Activated T-cell treated with anti-CD3 and anti-CD28 coated beads, Interleukin-2, amount 50 U/mL, for 24 hours (primary cell): ENCODE results near the gene RASA3.

Source experiments
- DNase-seq: peaks from one replicate; pipeline ENCODE4 v3.0.0-alpha.2; 2020
- H3K27ac Mint-ChIP-seq: 2 replicates; pipeline ENCODE4 v1.8.0; 2020; ENCODE audit warnings: mild to moderate bottlenecking, mixed read lengths
- H3K27me3 Mint-ChIP-seq: 2 replicates; pipeline ENCODE4 v1.8.0; 2020; ENCODE audit warnings: mixed read lengths
- H3K36me3 Mint-ChIP-seq: 2 replicates; pipeline ENCODE4 v1.8.0; 2020; ENCODE audit warnings: low read depth, mixed read lengths
- H3K4me1 Mint-ChIP-seq: 2 replicates; pipeline ENCODE4 v1.8.0; 2020; ENCODE audit warnings: low read depth, mixed read lengths
- H3K4me3 Mint-ChIP-seq: 2 replicates; pipeline ENCODE4 v1.8.0; 2020; ENCODE audit warnings: mild to moderate bottlenecking, moderate library complexity, mixed read lengths
- H3K9me3 Mint-ChIP-seq: 2 replicates; pipeline ENCODE4 v1.8.0; 2020; ENCODE audit warnings: mixed read lengths

RASA3 gene

DNA sequence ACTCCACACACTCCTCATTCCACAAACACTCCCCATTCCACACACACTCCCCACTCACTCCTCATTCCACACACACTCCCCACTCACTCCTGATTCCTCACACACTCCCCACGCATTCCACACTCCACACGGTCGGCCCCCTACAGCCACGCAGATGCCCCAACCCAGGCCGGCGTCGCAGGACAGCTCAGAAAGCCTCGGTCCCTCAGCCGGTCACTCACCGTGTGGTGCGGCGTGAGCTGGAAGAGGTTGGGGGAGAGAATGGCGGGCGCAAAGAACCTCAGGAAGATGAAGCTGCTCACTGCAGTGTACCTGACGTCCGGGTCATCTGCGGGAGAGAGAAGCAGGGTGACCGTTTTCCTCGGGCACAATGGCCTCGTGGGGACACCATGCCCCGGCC, 119.5 kb downstream of the RASA3 start:
- no peaks in the 10 kb centered on the region for H3K27me3 Mint-ChIP-seq
- H3K36me3 Mint-ChIP-seq = peaks cover 48% of the 10 kb centered on the region
- H3K9me3 Mint-ChIP-seq = no peaks in the 10 kb centered on the region
- peaks cover 19% of the 10 kb centered on the region for H3K4me1 Mint-ChIP-seq
- no peak overlapping the region for H3K27ac Mint-ChIP-seq
- no peak for DNase-seq
- no peak overlapping the region for H3K4me3 Mint-ChIP-seq

- Mint-ChIP-seq H3K4me3 (no peak overlapping the region), H3K27me3 (no peaks in the 10 kb centered on the region), H3K27ac (no peak overlapping the region), H3K4me1 (peaks cover 19% of the 10 kb centered on the region), H3K9me3 (no peaks in the 10 kb centered on the region), H3K36me3 (peaks cover 44% of the 10 kb centered on the region)
- DNase-seq = no peak
Observed at GRCh38 chr13:114012141-114012540, 120.3 kb downstream of the RASA3 start.

- H3K4me1 Mint-ChIP-seq = peaks cover 12% of the 10 kb centered on the region
- peak overlapping the region; percentile 48 for H3K27ac Mint-ChIP-seq
- H3K9me3 Mint-ChIP-seq = no peaks in the 10 kb centered on the region
- DNase-seq = no peak
- H3K4me3 Mint-ChIP-seq = no peak overlapping the region
- H3K36me3 Mint-ChIP-seq = peaks cover 34% of the 10 kb centered on the region
- H3K27me3 Mint-ChIP-seq = no peaks in the 10 kb centered on the region
Observed at GRCh38 chr13:114011226-114011625, 121.2 kb downstream of the RASA3 start.

- H3K27ac Mint-ChIP-seq = peak overlapping the region; percentile 48
- no peak overlapping the region for H3K4me3 Mint-ChIP-seq
Observed at GRCh38 chr13:114010401-114011101, 121.9 kb downstream of the RASA3 start.

DNA sequence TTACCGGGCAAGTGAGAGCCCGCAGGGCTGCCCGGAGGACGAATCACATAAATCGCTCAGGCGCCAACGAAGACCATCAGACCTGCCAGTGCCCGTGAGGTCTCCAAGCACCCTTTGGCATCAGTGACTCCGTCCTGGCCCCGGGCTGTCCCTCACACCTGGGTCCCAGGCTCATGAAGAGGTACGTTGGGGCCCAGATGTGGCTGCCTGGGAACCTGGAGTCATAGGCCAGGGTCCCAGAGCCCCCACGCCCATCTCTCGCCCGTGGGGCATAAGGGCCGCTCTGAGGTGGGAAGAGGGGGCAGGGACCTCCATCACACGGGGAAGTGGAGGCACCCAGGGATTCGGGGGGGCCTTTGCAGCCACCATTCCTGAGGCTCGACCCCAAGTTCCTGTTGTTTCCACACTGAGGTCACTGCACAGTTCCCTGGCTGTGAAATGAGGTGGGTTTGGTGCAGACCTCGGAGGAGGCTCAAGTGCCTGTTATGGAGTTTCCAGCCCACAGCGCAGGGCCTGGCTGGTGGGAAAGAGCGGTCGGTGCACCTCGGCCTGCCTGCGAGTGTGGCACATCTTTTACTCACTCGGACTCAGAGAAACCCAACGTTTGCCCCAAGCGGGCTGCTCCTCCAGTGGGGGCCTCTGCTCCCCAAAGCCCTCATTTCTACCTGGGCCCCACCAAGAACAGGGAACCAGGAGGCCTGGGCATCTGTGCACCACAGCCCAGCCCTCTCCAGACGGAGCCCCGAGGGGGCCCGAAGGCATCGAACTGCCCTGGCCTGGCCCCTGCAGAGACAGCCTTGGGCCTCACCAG, 122.6 kb downstream of the RASA3 start:
- peaks cover 32% of the 10 kb centered on the region for H3K36me3 Mint-ChIP-seq
- H3K9me3 Mint-ChIP-seq = no peaks in the 10 kb centered on the region
- no peak for DNase-seq
- peaks cover 6% of the 10 kb centered on the region for H3K4me1 Mint-ChIP-seq
- no peaks in the 10 kb centered on the region for H3K27me3 Mint-ChIP-seq
- H3K27ac Mint-ChIP-seq = peak overlapping the region; percentile 44
- no peak overlapping the region for H3K4me3 Mint-ChIP-seq

More at GRCh38 chr13:114010401-114011101, 121.9 kb downstream of the RASA3 start:
- Mint-ChIP-seq H3K27me3 (no peaks in the 10 kb centered on the region), H3K9me3 (no peaks in the 10 kb centered on the region), H3K36me3 (peaks cover 28% of the 10 kb centered on the region), H3K4me1 (peaks cover 7% of the 10 kb centered on the region)
- no peak for DNase-seq

GRCh38 chr13:114008964-114009589, 123.3 kb downstream of the RASA3 start:
- Mint-ChIP-seq H3K27ac (peak overlapping the region; percentile 44), H3K9me3 (no peaks in the 10 kb centered on the region), H3K4me3 (no peak overlapping the region)

DNA sequence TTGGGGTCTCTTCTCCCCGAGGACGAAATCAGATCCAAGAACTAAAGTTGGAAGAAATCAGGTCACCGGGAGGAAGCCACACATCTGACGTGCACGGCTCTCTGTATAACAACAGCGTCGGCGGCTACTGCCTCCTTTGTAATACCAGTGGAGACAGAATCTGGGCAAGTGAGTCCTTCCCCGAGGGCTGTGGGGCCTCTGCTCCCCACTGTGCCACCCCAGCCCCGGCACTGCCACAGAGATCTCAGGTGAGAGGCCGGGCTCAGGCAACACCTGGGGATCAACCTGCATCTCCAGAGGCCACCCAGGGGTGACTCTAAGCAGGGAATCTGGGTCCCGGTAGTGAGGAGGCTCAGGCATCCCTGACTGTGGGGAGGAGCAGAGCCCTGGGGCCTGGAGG, 124.9 kb downstream of the RASA3 start:
- no peak for DNase-seq
- H3K36me3 Mint-ChIP-seq = peaks cover 47% of the 10 kb centered on the region
- no peaks in the 10 kb centered on the region for H3K27me3 Mint-ChIP-seq
- H3K4me3 Mint-ChIP-seq = no peak overlapping the region
- peak overlapping the region; percentile 41 for H3K27ac Mint-ChIP-seq
- no peaks in the 10 kb centered on the region for H3K9me3 Mint-ChIP-seq
- H3K4me1 Mint-ChIP-seq = peaks cover 6% of the 10 kb centered on the region

More at GRCh38 chr13:114008964-114009589, 123.3 kb downstream of the RASA3 start:
- peaks cover 6% of the 10 kb centered on the region for H3K4me1 Mint-ChIP-seq
- DNase-seq = no peak
- H3K27me3 Mint-ChIP-seq = no peaks in the 10 kb centered on the region
- peaks cover 37% of the 10 kb centered on the region for H3K36me3 Mint-ChIP-seq

DNA sequence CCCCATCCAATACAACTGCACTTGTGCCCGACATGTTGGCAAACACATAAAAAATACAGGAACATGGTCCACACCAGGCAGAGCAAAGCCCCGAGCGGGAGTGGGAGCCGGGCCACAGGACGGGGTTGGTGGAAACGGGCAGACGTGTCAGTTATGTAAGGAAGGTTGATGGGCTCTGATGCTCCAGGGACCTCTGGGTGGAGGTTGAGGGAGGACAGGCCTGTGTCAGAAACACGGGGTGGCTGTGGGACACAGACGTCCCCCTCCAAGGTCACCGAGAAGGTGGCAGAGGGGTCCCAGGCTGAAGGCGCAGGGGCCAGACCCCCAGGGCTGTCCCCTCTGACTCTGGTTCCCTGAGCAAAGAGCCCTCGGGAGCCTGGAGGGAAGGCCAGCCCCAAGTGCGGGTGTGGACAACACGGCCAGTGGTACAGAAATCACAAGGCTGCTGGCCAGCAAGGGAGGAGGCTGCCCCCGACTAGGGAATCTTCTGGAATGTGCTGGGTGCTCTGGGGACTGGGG, 127.2 kb downstream of the RASA3 start:
- H3K9me3 Mint-ChIP-seq = no peaks in the 10 kb centered on the region
- peaks cover 49% of the 10 kb centered on the region for H3K36me3 Mint-ChIP-seq
- no peak for DNase-seq
- no peaks in the 10 kb centered on the region for H3K4me1 Mint-ChIP-seq
- H3K4me3 Mint-ChIP-seq = no peak overlapping the region
- H3K27me3 Mint-ChIP-seq = no peaks in the 10 kb centered on the region
- peak overlapping the region; percentile 74 for H3K27ac Mint-ChIP-seq

GRCh38 chr13:114004420-114005205, 127.8 kb downstream of the RASA3 start:
- H3K27me3 Mint-ChIP-seq = no peaks in the 10 kb centered on the region

GRCh38 chr13:114002771-114003321, 129.6 kb downstream of the RASA3 start:
- H3K4me1 Mint-ChIP-seq = peaks cover 2% of the 10 kb centered on the region
- no peak for DNase-seq
- no peak overlapping the region for H3K4me3 Mint-ChIP-seq
- H3K36me3 Mint-ChIP-seq = peaks cover 54% of the 10 kb centered on the region
- no peaks in the 10 kb centered on the region for H3K27me3 Mint-ChIP-seq
- H3K27ac Mint-ChIP-seq = peak overlapping the region; percentile 40
- no peaks in the 10 kb centered on the region for H3K9me3 Mint-ChIP-seq

More at GRCh38 chr13:114004420-114005205, 127.8 kb downstream of the RASA3 start:
- DNase-seq = no peak
- no peak overlapping the region for H3K4me3 Mint-ChIP-seq
- no peaks in the 10 kb centered on the region for H3K4me1 Mint-ChIP-seq
- H3K36me3 Mint-ChIP-seq = peaks cover 46% of the 10 kb centered on the region
- peak overlapping the region; percentile 74 for H3K27ac Mint-ChIP-seq
- H3K9me3 Mint-ChIP-seq = no peaks in the 10 kb centered on the region

- Mint-ChIP-seq H3K9me3 (no peaks in the 10 kb centered on the region), H3K36me3 (peaks cover 59% of the 10 kb centered on the region), H3K4me3 (no peak overlapping the region), H3K4me1 (peaks cover 2% of the 10 kb centered on the region), H3K27me3 (no peaks in the 10 kb centered on the region), H3K27ac (peak overlapping the region; percentile 26)
- DNase-seq = no peak
Observed at GRCh38 chr13:114002009-114002544, 130.3 kb downstream of the RASA3 start.

DNA sequence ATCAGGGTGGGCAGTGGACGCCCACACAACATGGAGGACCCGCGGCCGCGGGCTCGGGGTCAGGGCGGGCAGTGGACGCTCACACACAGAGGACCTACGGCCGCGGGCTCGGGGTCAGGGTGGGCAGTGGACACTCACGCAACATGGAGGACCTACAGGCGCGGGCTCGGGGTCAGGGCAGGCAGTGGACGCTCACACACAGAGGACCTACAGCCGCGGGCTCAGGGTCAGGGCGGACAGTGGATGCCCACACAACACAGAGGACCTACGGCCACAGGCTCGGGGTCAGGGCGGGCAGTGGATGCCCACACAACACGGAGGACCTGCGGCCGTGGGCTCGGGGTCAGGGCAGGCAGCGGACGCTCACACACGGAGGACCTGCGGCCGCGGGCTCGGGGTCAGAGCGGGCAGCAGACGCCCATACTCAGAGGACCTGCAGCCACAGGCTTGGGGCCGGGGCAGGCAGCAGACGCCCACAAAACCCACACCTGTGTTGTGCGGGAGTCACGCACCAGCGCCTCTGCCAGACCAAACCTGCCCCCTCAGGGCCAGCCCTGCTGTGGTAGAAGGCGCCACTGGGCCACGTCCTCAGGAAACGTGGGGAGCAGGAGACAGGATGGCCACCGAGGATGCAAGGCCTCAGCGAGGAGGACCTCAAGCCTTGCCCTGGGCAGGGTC, 131.0 kb downstream of the RASA3 start:
- Mint-ChIP-seq H3K4me3 (no peak overlapping the region), H3K9me3 (no peaks in the 10 kb centered on the region), H3K4me1 (peaks cover 2% of the 10 kb centered on the region), H3K27me3 (no peaks in the 10 kb centered on the region), H3K36me3 (peaks cover 63% of the 10 kb centered on the region), H3K27ac (no peak overlapping the region)
- DNase-seq = no peak
